GM19240 (cell line): ENCODE results near the gene TTPAL.

ENCODE experiments used
- DNase-seq: peaks from one replicate; pipeline ENCODE4 v3.0.0; 2011; ENCODE audit warnings: low spot score; ENCODE audit not compliant: insufficient read length

The TTPAL gene

DNA sequence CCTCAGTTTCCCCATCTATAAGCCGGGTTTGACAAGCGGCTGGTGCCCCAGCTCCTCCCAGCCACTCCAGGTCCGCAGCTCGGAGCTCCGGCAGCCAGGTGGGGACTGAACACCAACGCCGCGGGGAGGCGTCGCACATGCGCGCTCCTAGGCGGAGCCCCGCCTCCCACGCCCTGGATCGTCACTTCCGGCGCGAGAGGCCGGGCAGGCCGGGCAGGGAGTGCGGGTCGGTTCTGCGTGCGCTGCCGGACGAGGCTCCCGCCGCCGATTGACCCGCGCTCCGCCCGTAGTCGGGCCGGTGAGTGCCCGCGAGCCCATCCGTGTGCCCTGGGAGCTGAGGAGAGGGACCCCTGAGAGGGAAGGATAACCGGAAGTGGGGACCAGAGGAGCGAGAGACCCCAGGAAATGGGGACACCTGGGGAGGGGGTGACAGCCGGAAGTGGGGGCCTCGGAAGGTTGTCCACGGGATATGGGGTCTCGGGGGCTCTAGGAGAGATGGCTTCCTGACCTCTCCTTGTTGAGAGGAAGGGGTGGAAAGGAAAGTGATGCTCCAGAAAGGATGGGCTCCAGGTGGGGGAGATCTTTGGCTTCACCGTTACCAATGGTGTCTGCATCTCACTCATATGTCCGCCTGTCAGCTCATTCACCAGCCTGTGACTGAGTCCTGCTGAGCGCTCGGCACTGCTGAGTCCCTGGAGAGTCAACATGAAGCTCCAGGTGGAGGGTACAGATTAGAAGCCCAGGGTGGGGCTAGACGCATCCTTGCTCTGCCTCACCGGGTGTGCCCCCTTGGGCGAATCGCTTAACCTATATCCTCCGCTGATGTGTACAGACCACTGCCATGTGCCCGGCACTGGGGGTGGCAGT, at the start of gene TTPAL:
Gene TTPAL (plus strand): TSS at position 181 of the 867 bp plus-strand sequence. CDS start 4,126 bp downstream, outside the sequence.
- peak; percentile 92 for DNase-seq

- no peak for DNase-seq
Observed at GRCh38 chr20:44425923-44426322, 49.8 kb upstream of the TTPAL start.

DNA sequence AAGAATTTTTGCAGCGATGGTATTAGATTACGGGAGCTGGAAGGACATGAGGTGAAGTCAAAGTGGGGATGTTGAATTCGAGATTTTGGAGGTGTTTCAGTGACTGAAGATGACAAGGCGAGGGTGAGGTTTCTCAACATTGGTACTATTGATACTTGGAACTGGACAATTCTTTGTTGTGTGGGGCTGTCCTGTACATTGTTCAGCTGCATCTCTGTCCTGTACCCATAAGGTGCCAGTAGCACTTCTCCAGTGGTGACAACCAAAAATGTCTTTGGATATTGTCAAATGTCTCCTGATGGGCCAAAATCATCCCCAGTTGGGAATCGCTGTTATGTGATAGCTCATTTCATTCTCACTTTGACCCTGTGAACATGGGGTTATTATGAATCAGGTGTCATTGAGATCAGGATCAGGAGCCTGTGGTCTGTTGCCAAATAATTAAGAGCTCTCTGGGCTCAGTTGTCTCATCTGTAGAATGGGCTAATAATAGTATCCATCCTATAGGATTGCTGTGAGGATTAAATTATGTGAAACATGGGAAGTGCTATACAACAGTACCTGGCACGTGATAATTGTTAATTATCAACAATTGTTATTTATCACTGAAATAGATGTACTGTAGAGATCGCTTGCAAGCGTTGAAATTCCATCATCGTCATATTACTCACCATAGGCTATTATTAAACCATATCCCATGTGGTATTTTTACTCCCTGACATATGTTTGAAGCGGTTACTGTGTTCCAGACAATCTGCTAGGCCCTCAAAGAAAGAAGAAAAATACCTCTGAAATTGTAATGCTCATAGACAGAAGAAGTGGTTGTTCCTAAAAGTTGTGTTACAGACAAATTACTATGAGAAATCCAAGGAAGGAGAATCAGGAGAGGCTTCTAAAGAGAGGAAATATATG, 48.5 kb upstream of the TTPAL start:
- DNase-seq, result no peak

DNA sequence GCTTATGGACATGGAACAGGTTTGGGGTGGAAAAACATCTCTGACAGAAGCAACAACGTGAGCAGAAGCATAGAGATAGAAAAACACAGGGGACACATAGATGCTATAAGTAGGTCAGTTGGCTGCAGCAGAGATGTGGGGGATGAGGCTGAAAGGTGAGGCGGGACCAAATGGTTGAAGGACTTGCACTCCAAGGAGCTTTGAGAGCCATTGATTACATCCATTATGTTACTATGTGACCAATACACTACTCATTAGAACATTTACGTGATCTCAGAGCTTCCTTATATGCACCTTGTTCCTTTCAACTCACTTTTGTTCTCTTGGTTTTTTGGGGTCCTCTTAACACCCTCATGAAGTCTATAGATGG, 47.9 kb upstream of the TTPAL start:
- DNase-seq, result no peak

DNA sequence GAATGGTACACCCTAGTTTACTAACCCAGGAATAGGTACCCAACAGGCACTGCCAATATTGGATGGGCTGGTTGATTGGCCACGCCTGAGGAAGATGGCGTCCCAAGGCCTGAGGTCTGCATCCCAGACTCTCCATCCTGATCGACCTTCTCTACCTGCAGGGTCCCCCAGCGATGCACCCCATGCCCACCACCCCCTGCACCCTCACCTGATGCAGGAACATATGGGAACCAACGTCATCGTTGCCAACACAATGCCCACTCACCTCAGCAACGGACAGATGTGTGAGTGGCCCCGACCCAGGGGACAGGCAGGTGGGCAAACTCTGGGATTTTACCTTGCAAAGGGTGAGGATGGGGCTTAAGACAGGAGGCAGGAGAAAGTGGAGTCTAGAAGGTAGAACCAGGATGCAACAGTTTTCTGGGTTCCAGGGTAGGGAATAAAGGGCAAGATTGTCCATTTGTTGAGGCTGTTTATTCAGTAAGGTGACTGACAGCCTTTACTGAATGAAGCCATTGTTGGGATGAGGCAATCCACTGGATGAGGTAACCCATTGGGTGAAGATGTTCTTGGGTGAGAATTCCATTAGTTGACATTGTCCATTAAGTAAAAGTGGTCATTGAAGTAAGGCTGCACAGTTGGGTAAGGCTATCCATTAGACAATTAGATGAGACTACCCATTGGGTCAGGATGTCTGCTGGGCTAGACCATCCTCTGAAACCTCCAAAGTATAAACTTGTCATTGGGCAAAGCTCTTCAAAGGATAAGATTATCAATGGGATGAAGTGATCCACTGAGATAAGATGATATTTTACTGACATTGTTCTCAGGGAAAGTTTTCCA, 47.3 kb upstream of the TTPAL start:
- DNase-seq, result no peak

DNA sequence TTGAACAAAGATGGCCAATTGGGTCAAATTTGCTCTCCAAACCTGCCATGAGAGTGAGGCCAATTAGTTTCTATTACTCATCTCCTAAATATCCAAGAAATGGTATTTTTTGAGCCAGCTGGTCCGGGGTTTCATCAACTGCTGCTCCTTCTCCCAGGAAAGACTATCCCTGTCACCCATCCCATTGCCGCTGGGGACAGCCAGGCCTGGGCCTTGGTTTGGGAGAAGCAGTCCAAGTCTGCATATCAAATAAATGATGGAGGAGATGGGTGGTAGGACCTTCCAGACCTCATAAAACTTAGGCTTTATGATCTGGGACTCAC, 46.7 kb upstream of the TTPAL start:
- no peak for DNase-seq

DNA sequence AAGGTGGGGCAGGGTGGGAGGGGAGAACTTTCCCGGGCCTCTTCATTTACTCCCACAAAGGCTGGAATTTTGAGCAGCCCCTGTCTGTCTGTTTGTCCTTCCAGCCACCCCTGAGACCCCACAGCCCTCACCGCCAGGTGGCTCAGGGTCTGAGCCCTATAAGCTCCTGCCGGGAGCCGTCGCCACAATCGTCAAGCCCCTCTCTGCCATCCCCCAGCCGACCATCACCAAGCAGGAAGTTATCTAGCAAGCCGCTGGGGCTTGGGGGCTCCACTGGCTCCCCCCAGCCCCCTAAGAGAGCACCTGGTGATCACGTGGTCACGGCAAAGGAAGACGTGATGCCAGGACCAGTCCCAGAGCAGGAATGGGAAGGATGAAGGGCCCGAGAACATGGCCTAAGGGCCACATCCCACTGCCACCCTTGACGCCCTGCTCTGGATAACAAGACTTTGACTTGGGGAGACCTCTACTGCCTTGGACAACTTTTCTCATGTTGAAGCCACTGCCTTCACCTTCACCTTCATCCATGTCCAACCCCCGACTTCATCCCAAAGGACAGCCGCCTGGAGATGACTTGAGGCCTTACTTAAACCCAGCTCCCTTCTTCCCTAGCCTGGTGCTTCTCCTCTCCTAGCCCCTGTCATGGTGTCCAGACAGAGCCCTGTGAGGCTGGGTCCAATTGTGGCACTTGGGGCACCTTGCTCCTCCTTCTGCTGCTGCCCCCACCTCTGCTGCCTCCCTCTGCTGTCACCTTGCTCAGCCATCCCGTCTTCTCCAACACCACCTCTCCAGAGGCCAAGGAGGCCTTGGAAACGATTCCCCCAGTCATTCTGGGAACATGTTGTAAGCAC, 46.0 kb upstream of the TTPAL start:
- no peak for DNase-seq

GRCh38 chr20:44430270-44431065, 45.2 kb upstream of the TTPAL start:
- no peak for DNase-seq

DNA sequence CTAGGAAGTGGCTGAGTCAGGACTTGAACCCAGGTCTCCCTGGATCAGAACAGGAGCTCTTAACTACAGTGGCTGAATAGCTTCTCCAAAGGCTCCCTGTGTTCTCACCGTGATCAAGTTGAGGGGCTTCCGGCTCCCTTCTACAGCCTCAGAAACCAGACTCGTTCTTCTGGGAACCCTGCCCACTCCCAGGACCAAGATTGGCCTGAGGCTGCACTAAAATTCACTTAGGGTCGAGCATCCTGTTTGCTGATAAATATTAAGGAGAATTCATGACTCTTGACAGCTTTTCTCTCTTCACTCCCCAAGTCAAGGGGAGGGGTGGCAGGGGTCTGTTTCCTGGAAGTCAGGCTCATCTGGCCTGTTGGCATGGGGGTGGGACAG, 44.6 kb upstream of the TTPAL start:
- DNase-seq, result no peak

DNA sequence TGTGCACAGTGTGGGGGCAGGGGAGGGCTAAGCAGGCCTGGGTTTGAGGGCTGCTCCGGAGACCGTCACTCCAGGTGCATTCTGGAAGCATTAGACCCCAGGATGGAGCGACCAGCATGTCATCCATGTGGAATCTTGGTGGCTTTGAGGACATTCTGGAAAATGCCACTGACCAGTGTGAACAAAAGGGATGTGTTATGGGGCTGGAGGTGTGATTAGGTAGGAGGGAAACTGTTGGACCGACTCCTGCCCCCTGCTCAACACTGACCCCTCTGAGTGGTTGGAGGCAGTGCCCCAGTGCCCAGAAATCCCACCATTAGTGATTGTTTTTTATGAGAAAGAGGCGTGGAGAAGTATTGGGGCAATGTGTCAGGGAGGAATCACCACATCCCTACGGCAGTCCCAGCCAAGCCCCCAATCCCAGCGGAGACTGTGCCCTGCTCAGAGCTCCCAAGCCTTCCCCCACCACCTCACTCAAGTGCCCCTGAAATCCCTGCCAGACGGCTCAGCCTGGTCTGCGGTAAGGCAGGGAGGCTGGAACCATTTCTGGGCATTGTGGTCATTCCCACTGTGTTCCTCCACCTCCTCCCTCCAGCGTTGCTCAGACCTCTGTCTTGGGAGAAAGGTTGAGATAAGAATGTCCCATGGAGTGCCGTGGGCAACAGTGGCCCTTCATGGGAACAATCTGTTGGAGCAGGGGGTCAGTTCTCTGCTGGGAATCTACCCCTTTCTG, 44.0 kb upstream of the TTPAL start:
- no peak for DNase-seq

- DNase-seq, result no peak
Observed at GRCh38 chr20:44432618-44433577, 42.8 kb upstream of the TTPAL start.

DNA sequence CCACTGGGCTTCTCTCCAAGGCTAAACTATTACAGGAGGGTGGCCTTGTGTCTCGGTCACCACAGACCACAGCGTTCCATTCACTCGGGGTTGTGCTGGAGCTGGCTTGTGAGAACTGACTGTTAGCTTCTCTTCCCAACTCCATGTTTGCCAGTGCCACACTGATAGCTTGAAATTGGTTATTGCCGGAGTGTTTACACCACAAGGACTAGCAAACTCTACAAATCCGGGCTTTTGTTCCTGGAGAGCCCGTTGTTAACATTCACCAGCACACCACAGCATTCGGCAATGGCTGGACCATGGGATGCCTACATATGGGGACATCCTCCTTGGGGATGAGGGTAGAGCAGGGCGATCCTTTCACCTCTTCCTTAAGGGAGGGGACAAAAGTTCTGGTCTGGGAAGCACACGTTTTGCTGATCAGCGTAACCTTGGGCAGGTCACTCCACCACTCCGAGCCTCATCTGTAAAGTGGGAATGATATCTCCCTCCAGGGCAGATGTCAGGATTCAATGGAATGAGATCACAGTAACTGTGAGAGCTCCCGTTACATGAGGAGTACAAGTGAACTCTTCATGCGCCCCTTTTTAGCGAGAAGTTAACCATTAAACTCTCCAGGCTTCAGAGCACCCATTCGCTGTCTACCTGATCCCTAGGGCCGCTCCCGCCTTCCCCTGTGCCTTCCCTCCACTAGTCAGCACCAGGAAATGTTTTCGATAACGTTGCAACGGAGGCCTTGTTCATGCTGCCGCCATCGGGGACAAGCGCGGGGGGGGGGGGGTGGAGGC, 41.7 kb upstream of the TTPAL start:
- no peak for DNase-seq

- DNase-seq, result no peak
Observed at GRCh38 chr20:44435630-44436335, 39.9 kb upstream of the TTPAL start.

- no peak for DNase-seq
Observed at GRCh38 chr20:44436393-44436792, 39.3 kb upstream of the TTPAL start.

DNA sequence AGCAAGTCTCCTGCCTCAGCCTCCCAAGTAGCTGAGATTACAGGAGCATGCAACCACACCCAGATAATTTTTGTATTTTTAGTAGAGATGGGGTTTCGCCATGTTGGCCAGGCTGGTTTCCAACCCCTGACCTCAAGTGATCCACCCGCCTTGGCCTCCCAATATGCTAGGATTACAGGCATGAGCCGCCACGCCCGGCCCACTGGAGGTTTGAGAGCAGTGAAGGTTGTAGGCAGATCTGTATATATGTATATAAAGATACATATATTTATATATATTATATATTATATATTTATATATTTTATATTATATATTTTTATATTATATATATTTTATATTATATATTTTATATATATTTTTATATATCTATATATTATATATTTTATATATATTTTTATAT, 38.2 kb upstream of the TTPAL start:
- DNase-seq, result no peak

DNA sequence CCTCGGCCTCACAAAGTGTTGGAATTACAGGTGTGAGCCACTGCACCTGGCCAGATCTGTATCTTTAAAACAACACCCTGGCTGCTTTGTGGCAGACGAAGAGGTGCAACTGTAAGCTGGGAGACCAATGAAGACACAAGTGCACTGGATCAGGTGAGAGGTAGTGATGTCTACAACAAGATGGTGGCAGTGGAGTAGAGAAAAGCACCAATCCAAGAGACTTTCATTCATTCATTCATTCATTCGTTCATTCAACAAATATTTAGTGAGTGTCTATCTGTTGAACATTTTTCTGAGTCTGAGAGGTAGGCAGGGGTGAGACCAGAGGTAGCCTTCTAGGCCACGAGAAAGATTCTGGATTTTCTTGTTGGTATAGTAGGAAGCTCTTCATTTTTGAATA, 36.9 kb upstream of the TTPAL start:
- DNase-seq, result no peak

DNA sequence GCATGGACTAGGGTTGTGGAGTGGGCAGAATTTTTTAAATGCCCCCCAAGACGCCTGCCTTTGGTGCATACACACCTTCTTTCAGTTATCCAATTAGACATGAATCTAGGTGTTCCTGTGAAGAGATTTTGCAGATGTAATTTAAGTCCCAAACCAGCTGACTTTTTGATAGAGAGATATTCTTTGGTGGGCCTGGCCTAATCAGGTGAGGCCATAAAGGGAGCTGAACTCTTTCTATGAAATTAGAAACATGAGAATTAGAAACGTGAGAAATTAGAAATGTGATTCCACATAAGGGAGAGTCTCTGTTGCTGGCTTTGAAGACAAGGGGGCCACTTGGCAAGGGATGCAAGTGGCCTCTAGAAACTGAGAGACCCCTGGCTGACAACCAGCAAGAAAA, 36.4 kb upstream of the TTPAL start:
- DNase-seq, result no peak
